CD4-positive, alpha-beta T cell treated with Interleukin-15 for 4 hours (primary cell): ENCODE results near the gene ACSL5.
"Not testable (repeated sequence)": the region's sequence is repeated elsewhere in the genome, so short reads cannot be mapped to it uniquely, and the experiment has no call there.

Experiments
- DNase-seq: peaks from one replicate; pipeline ENCODE4 v3.0.0-alpha.2; 2020; ENCODE audit warnings: low spot score

The ACSL5 gene

GRCh38 chr10:112349521-112350085 is 24.3 kb upstream of the ACSL5 start:
- no peak for DNase-seq

- no peak for DNase-seq
Observed at GRCh38 chr10:112351146-112351545, 22.8 kb upstream of the ACSL5 start.

- DNase-seq = no peak
Observed at GRCh38 chr10:112352044-112352443, 21.9 kb upstream of the ACSL5 start.

- DNase-seq = no peak
Observed at GRCh38 chr10:112353046-112353445, 20.9 kb upstream of the ACSL5 start.

- no peak for DNase-seq
Observed at GRCh38 chr10:112356686-112357085, 17.2 kb upstream of the ACSL5 start.

- DNase-seq = no peak
Observed at GRCh38 chr10:112359606-112360307, 14.2 kb upstream of the ACSL5 start.

- no peak for DNase-seq
Observed at GRCh38 chr10:112360308-112361270, 13.3 kb upstream of the ACSL5 start.

- DNase-seq = no peak
Observed at GRCh38 chr10:112361951-112362751, 11.8 kb upstream of the ACSL5 start.

- no peak for DNase-seq
Observed at GRCh38 chr10:112362833-112363232, 11.1 kb upstream of the ACSL5 start.

GRCh38 chr10:112363696-112364688 is 9.9 kb upstream of the ACSL5 start:
- DNase-seq = no peak

- DNase-seq = no peak
Observed at GRCh38 chr10:112365014-112365432, 8.9 kb upstream of the ACSL5 start.

- no peak for DNase-seq
Observed at GRCh38 chr10:112365451-112365850, 8.5 kb upstream of the ACSL5 start.

GRCh38 chr10:112366992-112367391 is 6.9 kb upstream of the ACSL5 start:
- no peak for DNase-seq

- no peak for DNase-seq
Observed at GRCh38 chr10:112367516-112367915, 6.4 kb upstream of the ACSL5 start.

GRCh38 chr10:112369495-112370423 is 4.2 kb upstream of the ACSL5 start:
- DNase-seq = peak; percentile 60

- no peak for DNase-seq
Observed at GRCh38 chr10:112370424-112370819, 3.5 kb upstream of the ACSL5 start.

GRCh38 chr10:112371326-112371725 is 2.6 kb upstream of the ACSL5 start:
- not testable (repeated sequence) for DNase-seq

GRCh38 chr10:112372182-112372810 is 1.6 kb upstream of the ACSL5 start:
- not testable (repeated sequence) for DNase-seq
